Neural cell (in vitro differentiated cells): ENCODE measurements around the gene TREML1. TPM values are rescaled to one million over a fixed set of nuclear protein-coding genes. Genes with fewer than 3 reads are reported as not detected.

Experiments used
- H2AFZ ChIP-seq: fragments of 200-600, 300-800 bp; sonication (generic), shearing (Covaris generic); 2 replicates; pipeline ENCODE4 v1.6.0; 2014; ENCODE audit warnings: low read depth, mild to moderate bottlenecking, antibody characterized with exemption, low read length, moderate library complexity
- H3F3A ChIP-seq: fragments of 200-600 bp; shearing (Covaris generic); 2 replicates; pipeline ENCODE4 v1.6.1; 2016; ENCODE audit warnings: mild to moderate bottlenecking, moderate library complexity, mixed read lengths, antibody characterized with exemption, low read length; ENCODE audit not compliant: insufficient read depth, poor library complexity, severe bottlenecking
- H3K27ac ChIP-seq: fragments of 200-600, 300-800 bp; sonication (generic), shearing (Covaris generic); 2 replicates; pipeline ENCODE4 v1.5.1; 2014; ENCODE audit warnings: mild to moderate bottlenecking, low read length, moderate library complexity
- H3K27me3 ChIP-seq: fragments of 300-800, 200-600 bp; sonication (generic), shearing (Covaris generic); 2 replicates; pipeline ENCODE4 v1.6.0; 2014; ENCODE audit warnings: mild to moderate bottlenecking, low read depth, low read length, moderate library complexity; ENCODE audit not compliant: insufficient read depth
- H3K36me3 ChIP-seq: fragments of 300-800, 200-600 bp; sonication (generic), shearing (Covaris generic); 2 replicates; pipeline ENCODE4 v1.5.1; 2014; ENCODE audit warnings: mild to moderate bottlenecking, antibody characterized with exemption, low read length, moderate library complexity; ENCODE audit not compliant: insufficient read depth
- H3K4me2 ChIP-seq: fragments of 300-800, 200-600 bp; sonication (generic), shearing (Covaris generic); 2 replicates; pipeline ENCODE4 v1.6.0; 2014; ENCODE audit warnings: mild to moderate bottlenecking, low read length
- H3K4me3 ChIP-seq: fragments of 300-800, 200-600 bp; sonication (generic), shearing (Covaris generic); 2 replicates; pipeline ENCODE4 v1.5.1; 2014; ENCODE audit warnings: mild to moderate bottlenecking, low read length, moderate library complexity
- H3K79me2 ChIP-seq: fragments of 200-600 bp; shearing (Covaris generic); replicated peaks from 2 replicates; pipeline ENCODE4 v1.6.0; 2014; ENCODE audit warnings: mild to moderate bottlenecking, low read length, moderate library complexity; ENCODE audit not compliant: insufficient read depth
- H3K9ac ChIP-seq: fragments of 300-800, 200-600 bp; sonication (generic), shearing (Covaris generic); 2 replicates; pipeline ENCODE4 v1.6.1; 2016; ENCODE audit warnings: mild to moderate bottlenecking, low read length, mixed read lengths
- H3K9me2 ChIP-seq: fragments of 200-600 bp; shearing (Covaris generic); 2 replicates; pipeline ENCODE4 v1.6.1; 2016; ENCODE audit warnings: mild to moderate bottlenecking, low read length, mixed read lengths; ENCODE audit not compliant: insufficient read depth
- H3K9me3 ChIP-seq: fragments of 200-600, 300-800 bp; sonication (generic), shearing (Covaris generic); 2 replicates; pipeline ENCODE4 v1.6.1; 2016; ENCODE audit warnings: mild to moderate bottlenecking, mixed run types, low read length, moderate library complexity, mixed read lengths
- H4K20me1 ChIP-seq: fragments of 200-600 bp; shearing (Covaris generic); 2 replicates; pipeline ENCODE4 v1.6.1; 2016; ENCODE audit warnings: mild to moderate bottlenecking, mixed run types; ENCODE audit not compliant: insufficient read depth
- CTCF ChIP-seq: fragments of 450-650 bp; IDR thresholded peaks from 2 replicates; pipeline ENCODE4 v1.5.1; 2014; ENCODE audit warnings: antibody characterized with exemption, mild to moderate bottlenecking, moderate library complexity; ENCODE audit not compliant: poor library complexity, severe bottlenecking
- EP300 ChIP-seq: fragments of 450-650 bp; conservative IDR thresholded peaks from 2 replicates; pipeline ENCODE4 v1.6.1; 2014; ENCODE audit warnings: antibody characterized with exemption, mild to moderate bottlenecking, moderate library complexity; ENCODE audit not compliant: poor library complexity, severe bottlenecking
- EZH2 ChIP-seq: fragments of 200-600, 300-800 bp; shearing (Covaris generic), sonication (generic); IDR thresholded peaks from 2 replicates; pipeline ENCODE4 v1.6.1; 2014; ENCODE audit warnings: antibody characterized with exemption, low read length, borderline replicate concordance, mild to moderate bottlenecking; ENCODE audit not compliant: insufficient read depth, poor library complexity, severe bottlenecking
- MXI1 ChIP-seq: fragments of 450-650 bp; conservative IDR thresholded peaks from 2 replicates; pipeline ENCODE4 v1.6.1; 2014; ENCODE audit warnings: antibody characterized with exemption, mild to moderate bottlenecking; ENCODE audit not compliant: poor library complexity, severe bottlenecking
- POLR2AphosphoS5 ChIP-seq: IDR thresholded peaks from 2 replicates; pipeline ENCODE4 v1.6.1; 2012
- RAD21 ChIP-seq: fragments of 450-650 bp; conservative IDR thresholded peaks from 2 replicates; pipeline ENCODE4 v1.6.1; 2014; ENCODE audit warnings: antibody characterized with exemption, mild to moderate bottlenecking, moderate library complexity
- REST ChIP-seq: IDR thresholded peaks from 2 replicates; pipeline ENCODE4 v1.6.1; 2012; ENCODE audit warnings: borderline replicate concordance
- SMC3 ChIP-seq: fragments of 450-650 bp; conservative IDR thresholded peaks from 2 replicates; pipeline ENCODE4 v1.6.1; 2014; ENCODE audit warnings: antibody characterized with exemption, mild to moderate bottlenecking, moderate library complexity; ENCODE audit not compliant: poor library complexity
- TAF1 ChIP-seq: IDR thresholded peaks from 2 replicates; pipeline ENCODE4 v1.6.1; 2012; ENCODE audit warnings: low read depth
- polyA plus RNA-seq: library from polyadenylated mRNA; depleted of rRNA; stranded (reverse); fragments of >200 nt; gene quantifications from 2 replicates; pipeline ENCODE4 v1.2.3, GENCODE V29; 2014

The TREML1 gene
- polyA plus RNA-seq, 1 donor from 2014 or later = not detected

GRCh38 chr6:41161851-41162552 is 7.9 kb upstream of the TREML1 start:
- no peaks in the 10 kb centered on the region for H3K79me2 ChIP-seq
- H3K4me3 ChIP-seq = no peak overlapping the region
- no peak overlapping the region for H3K9ac ChIP-seq
- no peak overlapping the region for H3K4me2 ChIP-seq
- no peaks in the 10 kb centered on the region for H3F3A ChIP-seq
- no peaks in the 10 kb centered on the region for H3K9me3 ChIP-seq
- H3K27me3 ChIP-seq = no peaks in the 10 kb centered on the region
- no peak for TF ChIP-seq RAD21
- no peak for TF ChIP-seq TAF1
- TF ChIP-seq EP300 = no peak
- no peak for TF ChIP-seq MXI1
- no peak for TF ChIP-seq SMC3
- TF ChIP-seq EZH2 = no peak
- no peak for TF ChIP-seq CTCF
- no peak for TF ChIP-seq POLR2AphosphoS5
- TF ChIP-seq REST = no peak
- H4K20me1 ChIP-seq = no peaks in the 10 kb centered on the region
- no peaks in the 10 kb centered on the region for H3K9me2 ChIP-seq
- H3K36me3 ChIP-seq = no peaks in the 10 kb centered on the region
- H2AFZ ChIP-seq = no peak overlapping the region
- H3K27ac ChIP-seq = no peak overlapping the region

- Histone ChIP-seq H3K9me3 (no peaks in the 10 kb centered on the region), H3K4me3 (no peak overlapping the region), H2AFZ (no peak overlapping the region), H3K79me2 (no peaks in the 10 kb centered on the region), H3K9me2 (no peaks in the 10 kb centered on the region), H3F3A (no peaks in the 10 kb centered on the region), H3K4me2 (no peak overlapping the region), H3K9ac (no peak overlapping the region), H4K20me1 (no peaks in the 10 kb centered on the region), H3K27ac (no peak overlapping the region), H3K36me3 (no peaks in the 10 kb centered on the region), H3K27me3 (no peaks in the 10 kb centered on the region)
- TF ChIP-seq EP300 (no peak), POLR2AphosphoS5 (no peak)
These were observed 7.2 kb upstream of the TREML1 start for GRCh38 chr6:41161380-41161779.

- H4K20me1 ChIP-seq = no peaks in the 10 kb centered on the region
- H3K4me2 ChIP-seq = no peak overlapping the region
- no peak overlapping the region for H3K27ac ChIP-seq
- H3K9me3 ChIP-seq = no peaks in the 10 kb centered on the region
- no peak overlapping the region for H3K4me3 ChIP-seq
- no peaks in the 10 kb centered on the region for H3K36me3 ChIP-seq
- TF ChIP-seq MXI1 (no peak), EP300 (no peak), SMC3 (no peak), POLR2AphosphoS5 (no peak), RAD21 (no peak), REST (no peak), EZH2 (no peak), TAF1 (no peak), CTCF (no peak)
- no peaks in the 10 kb centered on the region for H3K27me3 ChIP-seq
- no peaks in the 10 kb centered on the region for H3K79me2 ChIP-seq
- H3F3A ChIP-seq = no peaks in the 10 kb centered on the region
- H2AFZ ChIP-seq = no peak overlapping the region
- H3K9me2 ChIP-seq = no peaks in the 10 kb centered on the region
- H3K9ac ChIP-seq = no peak overlapping the region
These were observed 6.8 kb upstream of the TREML1 start for GRCh38 chr6:41160933-41161332.
